Mesothelial cell of epicardium (in vitro differentiated cells): ENCODE data around the gene ZNF331. TPM values are rescaled to one million over a fixed set of nuclear protein-coding genes. Genes with fewer than 3 reads are reported as not detected.
A peak's percentile ranks its signal among the peaks of the same experiment; 100 is the strongest.

Experiments used
- DNase-seq, 2 experiments: peaks; one replicate each; pipeline ENCODE4 v3.0.0; 2021; ENCODE audit warnings: low spot score in 2 of 2; ENCODE audit not compliant: unreplicated experiment in 2 of 2
- H3K27ac Mint-ChIP-seq: 2 replicates; pipeline ENCODE4 v1.8.0; 2021; ENCODE audit warnings: mixed read lengths
- H3K27me3 Mint-ChIP-seq: 2 replicates; pipeline ENCODE4 v1.8.0; 2021; ENCODE audit warnings: low read depth, mixed read lengths
- H3K36me3 Mint-ChIP-seq: 2 replicates; pipeline ENCODE4 v1.8.0; 2021; ENCODE audit warnings: mixed read lengths
- H3K4me1 Mint-ChIP-seq: 2 replicates; pipeline ENCODE4 v1.8.0; 2021; ENCODE audit warnings: mixed read lengths
- H3K4me3 Mint-ChIP-seq: 2 replicates; pipeline ENCODE4 v1.8.0; 2021; ENCODE audit warnings: mild to moderate bottlenecking, moderate library complexity, mixed read lengths
- H3K9me3 Mint-ChIP-seq: 2 replicates; pipeline ENCODE4 v1.8.0; 2021; ENCODE audit warnings: mixed read lengths
- total RNA-seq: library from RNA; stranded (reverse); gene quantifications from 3 replicates; pipeline ENCODE4 v1.2.1, GENCODE V29; 2021
- TF ChIP-seq, protein P1 (sequence below): fragments of 200-600 bp; sonication (generic); IDR thresholded peaks from one replicate; pipeline ENCODE4 v1.5.0; 2021; ENCODE audit warnings: antibody characterized with exemption; ENCODE audit not compliant: unreplicated experiment

ZNF331 gene
- total RNA-seq, 1 donor from 2014 or later = 19.5 TPM

DNA sequence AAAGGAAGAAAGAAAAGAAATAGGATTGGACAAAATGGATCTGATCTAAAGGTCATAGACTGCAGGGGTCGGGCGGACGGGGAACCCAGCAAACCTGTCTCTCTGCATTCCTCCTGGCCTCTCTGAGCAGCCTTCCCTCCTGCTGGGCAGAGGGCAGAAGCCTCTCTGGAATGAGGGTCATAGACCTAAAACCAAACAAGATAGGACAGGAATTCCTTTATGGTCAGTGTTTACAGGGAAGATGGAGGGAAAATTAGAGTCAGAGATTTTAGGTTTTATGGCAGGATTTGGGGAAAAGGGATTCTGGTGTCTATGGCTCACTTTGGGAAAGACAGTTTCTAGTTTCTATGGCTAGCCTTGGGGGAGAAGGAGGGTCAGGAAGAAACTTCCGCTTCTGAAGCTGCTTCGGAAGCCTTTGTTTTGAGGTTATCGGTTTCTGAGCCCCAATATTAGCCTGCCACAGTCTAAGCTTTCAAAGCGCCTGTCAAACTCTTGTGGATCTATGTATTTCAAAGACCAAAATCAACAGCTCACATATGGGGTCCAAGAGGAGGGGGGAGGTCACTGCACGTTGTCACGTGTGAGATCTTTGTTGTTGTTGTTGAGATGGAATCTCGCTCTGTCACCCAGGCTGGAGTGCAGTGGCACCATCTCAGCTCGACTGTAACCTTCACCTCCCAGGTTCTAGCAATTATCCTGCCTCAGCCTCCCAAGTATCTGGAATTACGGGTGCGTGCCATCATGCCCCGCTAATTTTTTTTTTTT, 75.0 kb downstream of the ZNF331 start:
- H3K4me3 Mint-ChIP-seq = peak overlapping the region; percentile 25
- DNase-seq = no peak
- H3K27ac Mint-ChIP-seq = peak overlapping the region; percentile 4
- no peaks in the 10 kb centered on the region for H3K27me3 Mint-ChIP-seq
- peaks cover 7% of the 10 kb centered on the region for H3K4me1 Mint-ChIP-seq
- TF ChIP-seq, protein P1, sequence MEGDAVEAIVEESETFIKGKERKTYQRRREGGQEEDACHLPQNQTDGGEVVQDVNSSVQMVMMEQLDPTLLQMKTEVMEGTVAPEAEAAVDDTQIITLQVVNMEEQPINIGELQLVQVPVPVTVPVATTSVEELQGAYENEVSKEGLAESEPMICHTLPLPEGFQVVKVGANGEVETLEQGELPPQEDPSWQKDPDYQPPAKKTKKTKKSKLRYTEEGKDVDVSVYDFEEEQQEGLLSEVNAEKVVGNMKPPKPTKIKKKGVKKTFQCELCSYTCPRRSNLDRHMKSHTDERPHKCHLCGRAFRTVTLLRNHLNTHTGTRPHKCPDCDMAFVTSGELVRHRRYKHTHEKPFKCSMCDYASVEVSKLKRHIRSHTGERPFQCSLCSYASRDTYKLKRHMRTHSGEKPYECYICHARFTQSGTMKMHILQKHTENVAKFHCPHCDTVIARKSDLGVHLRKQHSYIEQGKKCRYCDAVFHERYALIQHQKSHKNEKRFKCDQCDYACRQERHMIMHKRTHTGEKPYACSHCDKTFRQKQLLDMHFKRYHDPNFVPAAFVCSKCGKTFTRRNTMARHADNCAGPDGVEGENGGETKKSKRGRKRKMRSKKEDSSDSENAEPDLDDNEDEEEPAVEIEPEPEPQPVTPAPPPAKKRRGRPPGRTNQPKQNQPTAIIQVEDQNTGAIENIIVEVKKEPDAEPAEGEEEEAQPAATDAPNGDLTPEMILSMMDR = no peak
- H3K36me3 Mint-ChIP-seq = no peaks in the 10 kb centered on the region
- H3K9me3 Mint-ChIP-seq = no peaks in the 10 kb centered on the region

DNA sequence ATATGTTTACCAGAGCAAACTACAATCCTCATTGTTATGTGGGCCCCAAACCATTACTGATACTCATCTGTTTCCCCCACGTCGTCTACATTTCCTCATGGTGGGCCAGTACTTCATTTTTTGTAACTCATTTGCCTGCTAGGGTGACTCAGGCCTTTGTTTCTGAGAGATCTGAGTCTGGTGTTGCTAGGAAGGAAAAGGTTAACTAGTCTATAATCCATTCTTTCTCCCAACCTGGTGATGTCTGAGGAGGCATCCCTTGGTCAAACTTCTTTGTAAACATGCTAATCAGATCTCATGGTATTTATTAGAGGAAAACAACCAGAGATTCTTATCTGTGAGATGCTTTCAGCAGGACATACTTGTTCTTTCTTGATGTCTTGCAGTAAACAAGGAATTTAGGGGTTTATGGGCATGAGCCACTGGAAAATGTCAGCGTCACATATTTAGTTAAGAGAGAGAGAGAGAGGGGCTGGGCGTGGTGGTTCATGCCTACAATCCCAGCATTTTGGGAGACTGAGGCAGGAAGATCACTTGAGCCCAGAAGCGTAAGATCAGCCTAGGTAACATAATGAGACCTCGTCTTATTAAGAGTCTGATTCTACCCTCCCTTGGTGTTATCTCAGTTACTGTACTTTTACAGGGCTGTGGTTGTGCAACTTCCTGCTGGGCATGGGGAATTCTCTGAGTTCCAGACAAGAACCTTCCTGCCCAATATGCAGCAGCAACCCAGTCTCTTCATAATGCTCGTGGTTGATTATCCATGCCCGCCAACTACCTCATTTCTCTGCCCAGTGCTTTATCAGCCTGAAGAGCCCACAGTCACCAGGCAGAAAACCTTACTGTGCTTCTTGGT, 84.2 kb downstream of the ZNF331 start:
- H3K27ac Mint-ChIP-seq = peak overlapping the region; percentile 48

DNA sequence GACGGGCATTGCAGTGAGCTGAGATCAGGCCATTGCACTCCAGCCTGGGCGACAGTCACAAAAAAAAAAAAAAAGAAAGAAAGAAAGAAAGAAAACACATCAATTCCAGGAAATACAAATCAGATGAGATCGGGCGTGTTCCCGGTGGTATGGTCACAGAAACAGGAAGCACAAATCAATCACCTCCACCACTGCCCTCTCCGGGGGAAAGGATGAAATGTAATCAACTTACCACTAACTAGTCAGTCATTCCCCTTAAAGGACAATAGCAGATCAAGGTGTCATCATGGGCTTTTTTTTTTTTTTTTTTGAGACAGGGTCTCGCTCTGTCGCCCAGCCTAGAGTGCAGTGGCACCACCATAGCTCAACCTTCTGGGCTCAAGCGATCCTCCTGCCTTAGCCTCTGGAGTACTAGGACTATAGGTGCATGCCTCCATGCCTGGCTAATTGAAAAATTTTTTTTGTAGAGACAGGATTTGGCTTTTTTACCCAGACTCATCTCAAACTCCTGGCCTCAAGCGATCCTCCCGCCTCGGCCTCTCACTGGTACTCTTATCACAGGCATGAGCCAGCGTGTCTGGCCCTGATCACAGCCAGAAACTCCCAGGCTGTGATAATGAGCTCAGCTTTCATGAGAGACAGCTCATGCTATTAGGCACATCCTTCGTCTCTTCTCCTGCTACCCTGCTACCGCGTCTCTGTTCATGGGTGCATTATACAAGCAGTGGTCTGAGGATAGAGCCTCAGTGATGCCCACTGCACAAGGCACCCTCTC, 87.0 kb downstream of the ZNF331 start:
- Mint-ChIP-seq H3K27ac (no peak overlapping the region), H3K9me3 (no peaks in the 10 kb centered on the region), H3K4me1 (peaks cover 10% of the 10 kb centered on the region), H3K27me3 (no peaks in the 10 kb centered on the region), H3K36me3 (no peaks in the 10 kb centered on the region), H3K4me3 (no peak overlapping the region)
- TF ChIP-seq, protein P1 = no peak
- no peak for DNase-seq

More for the DNA sequence above, 84.2 kb downstream of the ZNF331 start:
- no peaks in the 10 kb centered on the region for H3K9me3 Mint-ChIP-seq
- H3K27me3 Mint-ChIP-seq = no peaks in the 10 kb centered on the region
- H3K4me1 Mint-ChIP-seq = peaks cover 9% of the 10 kb centered on the region
- DNase-seq = no peak
- TF ChIP-seq, protein P1 = no peak
- no peaks in the 10 kb centered on the region for H3K36me3 Mint-ChIP-seq
- H3K4me3 Mint-ChIP-seq = no peak overlapping the region

DNA sequence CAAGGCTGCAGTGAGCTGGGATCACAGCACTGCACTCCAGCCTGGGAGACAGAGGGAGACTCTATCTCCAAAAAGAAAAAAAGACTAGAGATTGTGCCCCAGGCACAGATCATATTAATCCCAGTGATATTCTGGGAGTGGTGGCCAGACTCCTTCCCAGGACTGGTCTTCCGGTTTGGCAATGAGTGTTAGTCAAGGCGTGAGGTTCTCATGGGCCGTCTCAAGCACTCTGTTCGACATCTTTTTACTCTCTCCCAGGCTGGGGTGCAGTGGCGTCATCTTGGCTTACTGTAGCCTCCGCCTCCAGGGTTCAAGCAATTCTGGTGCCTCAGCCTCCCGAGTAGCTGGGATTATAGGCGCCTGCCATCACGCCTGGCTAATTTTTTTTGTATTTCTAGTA, 88.5 kb downstream of the ZNF331 start:
- Mint-ChIP-seq H3K4me3 (no peak overlapping the region), H3K36me3 (no peaks in the 10 kb centered on the region), H3K4me1 (peaks cover 10% of the 10 kb centered on the region), H3K9me3 (no peaks in the 10 kb centered on the region), H3K27me3 (no peaks in the 10 kb centered on the region), H3K27ac (no peak overlapping the region)
- TF ChIP-seq, protein P1 = no peak
- no peak for DNase-seq

DNA sequence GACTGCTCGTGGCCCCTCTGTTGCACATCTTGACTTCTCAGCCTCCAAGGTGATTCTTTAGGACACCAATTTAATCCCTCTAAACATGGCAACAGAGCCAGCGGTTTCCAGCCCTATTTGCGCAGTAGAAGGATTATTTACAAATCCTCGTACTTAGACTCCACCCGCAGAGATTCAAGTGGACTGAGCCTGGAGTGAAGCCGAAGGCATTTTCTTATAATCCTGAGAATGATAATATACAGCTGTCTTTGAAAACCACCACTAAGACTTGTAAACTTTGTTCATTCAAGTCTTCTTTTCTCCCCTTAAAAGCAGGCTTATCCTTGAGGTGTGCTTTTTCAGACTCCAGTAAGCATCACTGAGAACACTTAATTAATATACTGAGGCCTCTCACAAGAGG, 89.0 kb downstream of the ZNF331 start:
- Mint-ChIP-seq H3K4me1 (peaks cover 6% of the 10 kb centered on the region), H3K4me3 (no peak overlapping the region), H3K36me3 (no peaks in the 10 kb centered on the region), H3K9me3 (no peaks in the 10 kb centered on the region), H3K27ac (peak overlapping the region; percentile 79), H3K27me3 (no peaks in the 10 kb centered on the region)
- TF ChIP-seq, protein P1 = no peak
- DNase-seq = no peak
